HEK293 (cell line): ENCODE measurements around the gene ZIC5.

Experiments used
- CTCF ChIA-PET: fragments of 350-600 bp; formaldehyde crosslinking; extraction: SDS; loops from one replicate; lab custom pipeline; 2021; ENCODE audit warnings: antibody characterized with exemption; lab: Yijun Ruan, JAX
- POLR2A ChIA-PET: fragments of 300-600 bp; formaldehyde crosslinking; extraction: SDS; loops from one replicate; lab custom pipeline; 2020; ENCODE audit warnings: antibody characterized with exemption, inconsistent platforms; lab: Yijun Ruan, JAX
- H3K27ac ChIP-seq: fragments of 200-500 bp; sonication (Bioruptor generic); 2 replicates; pipeline ENCODE4 v1.5.1; 2014; ENCODE audit warnings: low read depth, low read length, control low read depth, inconsistent platforms; ENCODE audit errors: extremely low read depth
- H3K36me3 ChIP-seq, 2 experiments: fragments of 200-500 bp in 1 of 2; sonication (Bioruptor generic) in 1 of 2; 1 replicate in 1 of 2; 2 replicates in 1 of 2; pipeline ENCODE4 v1.5.1; 2014 to 2017; ENCODE audit warnings: inconsistent platforms in 2 of 2, low read length in 2 of 2; ENCODE audit not compliant: control insufficient read depth in 2 of 2, insufficient read depth in 1 of 2
- H3K4me1 ChIP-seq: fragments of 200-500 bp; sonication (Bioruptor generic); 2 replicates; pipeline ENCODE4 v1.5.1; 2014; ENCODE audit warnings: mild to moderate bottlenecking, low read length, inconsistent platforms; ENCODE audit not compliant: control insufficient read depth, insufficient read depth
- H3K4me3 ChIP-seq: 2 replicates; pipeline ENCODE4 v1.5.1; 2011; ENCODE audit warnings: low read depth, mild to moderate bottlenecking, control low read depth, low read length, moderate library complexity
- H3K9me3 ChIP-seq: fragments of 200-500 bp; sonication (Bioruptor generic); 2 replicates; pipeline ENCODE4 v1.5.1; 2014; ENCODE audit warnings: low read depth, low read length, inconsistent platforms; ENCODE audit not compliant: control insufficient read depth, insufficient read depth
- HIC1 ChIP-seq: fragments of 450-650 bp; formaldehyde crosslinking; IDR thresholded peaks from 2 replicates; pipeline ENCODE4 v1.5.1; 2016; ENCODE audit warnings: missing biosample characterization, missing genetic modification characterization
- KLF9 ChIP-seq: fragments of 450-650 bp; formaldehyde crosslinking; IDR thresholded peaks from 2 replicates; pipeline ENCODE4 v1.5.1; 2016; ENCODE audit warnings: missing biosample characterization, missing genetic modification characterization, low read depth
- SCRT1 ChIP-seq: fragments of 450-650 bp; formaldehyde crosslinking; IDR thresholded peaks from 2 replicates; pipeline ENCODE4 v1.5.1; 2016; ENCODE audit warnings: missing biosample characterization, missing genetic modification characterization, borderline replicate concordance
- YY1 ChIP-seq: fragments of 450-650 bp; formaldehyde crosslinking; IDR thresholded peaks from 2 replicates; pipeline ENCODE4 v1.5.1; 2018; ENCODE audit warnings: missing biosample characterization, missing genetic modification characterization
- ZBTB21 ChIP-seq: fragments of 450-650 bp; formaldehyde crosslinking; IDR thresholded peaks from 2 replicates; pipeline ENCODE4 v1.5.1; 2017; ENCODE audit warnings: missing biosample characterization, missing genetic modification characterization
- ZBTB7A ChIP-seq: fragments of 450-650 bp; formaldehyde crosslinking; IDR thresholded peaks from 2 replicates; pipeline ENCODE4 v1.5.1; 2016; ENCODE audit warnings: low read depth, missing biosample characterization, missing genetic modification characterization
- ZNF16 ChIP-seq: fragments of 450-650 bp; formaldehyde crosslinking; IDR thresholded peaks from 2 replicates; pipeline ENCODE4 v1.5.1; 2016; ENCODE audit warnings: low read depth, missing biosample characterization, missing genetic modification characterization
- ZNF174 ChIP-seq: fragments of 450-650 bp; formaldehyde crosslinking; IDR thresholded peaks from 2 replicates; pipeline ENCODE4 v1.5.0; 2017; ENCODE audit warnings: missing biosample characterization, mild to moderate bottlenecking, missing genetic modification characterization
- ZNF221 ChIP-seq: fragments of 450-650 bp; formaldehyde crosslinking; IDR thresholded peaks from 2 replicates; pipeline ENCODE4 v1.5.1; 2017; ENCODE audit warnings: missing biosample characterization, missing genetic modification characterization, borderline replicate concordance
- ZNF274 ChIP-seq, 2 experiments: fragments of 200-500 bp in 1 of 2; fragments of 450-650 bp in 1 of 2; sonication (Bioruptor generic) in 1 of 2; formaldehyde crosslinking in 1 of 2; IDR thresholded peaks; 2 replicates each; pipeline versions ENCODE4 v1.5.1 to v1.6.1; 2014 to 2016; ENCODE audit warnings: borderline replicate concordance in 1 of 2, inconsistent platforms in 1 of 2, low read length in 1 of 2, missing biosample characterization in 1 of 2, missing genetic modification characterization in 1 of 2
- ZNF292 ChIP-seq: fragments of 450-650 bp; formaldehyde crosslinking; IDR thresholded peaks from 2 replicates; pipeline ENCODE4 v1.5.1; 2016; ENCODE audit warnings: low read depth, missing biosample characterization, missing genetic modification characterization, borderline replicate concordance
- ZNF362 ChIP-seq: fragments of 450-650 bp; formaldehyde crosslinking; IDR thresholded peaks from 2 replicates; pipeline ENCODE4 v1.5.1; 2016; ENCODE audit warnings: missing biosample characterization, missing genetic modification characterization
- ZNF48 ChIP-seq: fragments of 450-650 bp; formaldehyde crosslinking; IDR thresholded peaks from 2 replicates; pipeline ENCODE4 v1.5.1; 2016; ENCODE audit warnings: missing biosample characterization, missing genetic modification characterization
- ZNF513 ChIP-seq: fragments of 450-650 bp; IDR thresholded peaks from 2 replicates; pipeline ENCODE4 v1.5.1; 2018; ENCODE audit warnings: missing biosample characterization, missing genetic modification characterization
- ZNF514 ChIP-seq: fragments of 450-650 bp; formaldehyde crosslinking; IDR thresholded peaks from 2 replicates; pipeline ENCODE4 v1.5.1; 2016; ENCODE audit warnings: missing biosample characterization, missing genetic modification characterization
- ZNF654 ChIP-seq: fragments of 450-650 bp; formaldehyde crosslinking; IDR thresholded peaks from 2 replicates; pipeline ENCODE4 v1.5.1; 2016; ENCODE audit warnings: low read depth, missing biosample characterization, missing genetic modification characterization
- ZNF660 ChIP-seq: fragments of 450-650 bp; IDR thresholded peaks from 2 replicates; pipeline ENCODE4 v1.5.1; 2018; ENCODE audit warnings: missing biosample characterization, mild to moderate bottlenecking, missing genetic modification characterization
- ZNF701 ChIP-seq: fragments of 450-650 bp; formaldehyde crosslinking; IDR thresholded peaks from 2 replicates; pipeline ENCODE4 v1.5.1; 2016; ENCODE audit warnings: missing biosample characterization, missing genetic modification characterization
- ZNF830 ChIP-seq: fragments of 450-650 bp; IDR thresholded peaks from 2 replicates; pipeline ENCODE4 v1.5.0; 2018; ENCODE audit warnings: missing biosample characterization, missing genetic modification characterization, low read depth, mild to moderate bottlenecking, moderate library complexity
- ZSCAN30 ChIP-seq: fragments of 450-650 bp; IDR thresholded peaks from 2 replicates; pipeline ENCODE4 v1.5.1; 2018; ENCODE audit warnings: missing biosample characterization, mild to moderate bottlenecking, missing genetic modification characterization, moderate library complexity
- TF ChIP-seq, protein P1 (sequence below): fragments of 450-650 bp; formaldehyde crosslinking; IDR thresholded peaks from 2 replicates; pipeline ENCODE4 v1.5.1; 2016; ENCODE audit warnings: missing biosample characterization, missing genetic modification characterization
- TF ChIP-seq, protein P2 (sequence below): fragments of 450-650 bp; formaldehyde crosslinking; conservative IDR thresholded peaks from 2 replicates; pipeline ENCODE4 v1.5.1; 2016; ENCODE audit warnings: low read depth, missing biosample characterization, missing genetic modification characterization

ZIC5 gene

DNA sequence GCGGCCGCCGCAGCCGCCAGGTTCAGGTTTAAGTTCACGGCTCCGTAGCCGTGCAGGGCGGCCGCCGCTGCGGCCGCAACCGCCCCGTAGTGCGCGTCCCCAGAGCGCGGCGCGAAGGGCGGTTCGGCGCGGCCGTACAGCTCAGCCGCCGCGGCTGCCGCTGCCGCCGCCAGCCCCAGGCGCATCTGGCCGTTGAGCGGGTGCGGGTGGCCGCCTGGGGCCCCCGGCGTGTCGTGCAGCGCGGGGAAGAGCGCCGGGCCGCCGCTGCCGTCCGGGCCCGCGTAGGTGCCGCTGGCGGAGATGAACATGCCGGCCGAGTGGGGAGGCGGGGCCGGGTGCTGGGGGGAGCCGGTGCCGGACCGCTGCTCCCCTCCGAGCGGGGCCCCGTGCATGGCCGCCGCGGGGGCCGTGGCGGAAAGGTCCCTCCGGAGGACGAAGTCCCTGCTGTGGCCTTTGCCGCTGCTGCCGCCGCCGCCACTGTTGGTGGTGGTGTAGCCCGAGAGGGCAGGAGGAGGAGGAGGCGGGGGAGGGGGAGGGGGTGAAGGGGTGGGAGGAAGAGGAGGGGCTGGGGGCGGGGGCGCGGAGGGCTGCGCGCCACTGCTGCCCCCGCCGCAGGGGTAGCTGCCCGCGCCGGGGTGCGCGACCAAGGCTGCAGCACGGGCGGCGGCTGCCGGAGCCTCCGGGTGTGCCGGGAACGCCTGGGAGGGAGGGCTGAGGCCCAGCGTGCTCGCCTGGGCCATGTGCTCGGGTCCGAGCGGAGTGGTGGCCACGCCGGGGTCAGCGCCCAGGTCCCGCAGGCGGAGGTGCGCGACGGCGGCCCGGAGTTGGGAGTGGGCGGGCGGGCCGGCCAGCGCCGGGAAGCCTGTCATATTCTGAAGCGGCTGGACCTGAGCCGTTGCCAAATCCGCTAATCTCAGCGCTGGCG, 654 bp downstream of the ZIC5 start:
- ChIA-PET CTCF (interaction anchor here (0.6 to 1.2 kb wide), 3 partner anchors 55 to 70 kb away, joined by 3 to 4 read pairs (median 3); no protein-coding TSS in a partner anchor), POLR2A (interaction anchor here (0.6 to 2.7 kb wide), 8 partner anchors 11 to 703 kb away, joined by 3 to 101 read pairs (median 4); partner anchors contain the start of genes PCCA, TMTC4 and ZIC2)
- Histone ChIP-seq H3K36me3 (peaks cover 0 to 7% of the 10 kb centered on the region in 2 experiments; a peak in 1 of 3 replicates), H3K9me3 (no peaks in the 10 kb centered on the region), H3K4me3 (peak overlapping the region; percentile 73), H3K4me1 (peaks cover 9% of the 10 kb centered on the region), H3K27ac (peak overlapping the region; percentile 100)
- TF ChIP-seq ZNF16 (tag by site-specific recombination) (no peak), ZNF513 (0 out of 2 replicates have a peak, but pooled peaks have one; percentile 17), ZNF701 (no peak), ZNF654 (tag by site-specific recombination) (no peak), ZNF274 (IDR thresholded peaks at IDR 0.05; ENCODE audit: low read length) (no peak), ZNF274 (tag by site-specific recombination; IDR thresholded peaks at IDR 0.05; ENCODE audit: borderline replicate concordance) (no peak), HIC1 (tag by site-specific recombination) (no peak), SCRT1 (tag by site-specific recombination) (no peak), YY1 (tag by site-specific recombination) (peak; percentile 59; the same call in 1 of the 2 replicates), ZNF174 (no peak), ZBTB7A (tag by site-specific recombination) (no peak), ZNF221 (tag by site-specific recombination) (no peak), ZNF830 (tag by site-specific recombination) (no peak), ZNF48 (tag by site-specific recombination) (no peak), ZNF514 (tag by site-specific recombination) (no peak), KLF9 (peak; percentile 49; the same call in 1 of the 2 replicates), ZBTB21 (tag by site-specific recombination) (no peak), ZNF292 (tag by site-specific recombination) (no peak), ZNF362 (tag by site-specific recombination) (no peak), ZNF660 (tag by site-specific recombination) (0 out of 2 replicates have a peak, but pooled peaks have one; percentile 10), ZSCAN30 (tag by site-specific recombination) (peak; percentile 25)
- TF ChIP-seq, protein P1, sequence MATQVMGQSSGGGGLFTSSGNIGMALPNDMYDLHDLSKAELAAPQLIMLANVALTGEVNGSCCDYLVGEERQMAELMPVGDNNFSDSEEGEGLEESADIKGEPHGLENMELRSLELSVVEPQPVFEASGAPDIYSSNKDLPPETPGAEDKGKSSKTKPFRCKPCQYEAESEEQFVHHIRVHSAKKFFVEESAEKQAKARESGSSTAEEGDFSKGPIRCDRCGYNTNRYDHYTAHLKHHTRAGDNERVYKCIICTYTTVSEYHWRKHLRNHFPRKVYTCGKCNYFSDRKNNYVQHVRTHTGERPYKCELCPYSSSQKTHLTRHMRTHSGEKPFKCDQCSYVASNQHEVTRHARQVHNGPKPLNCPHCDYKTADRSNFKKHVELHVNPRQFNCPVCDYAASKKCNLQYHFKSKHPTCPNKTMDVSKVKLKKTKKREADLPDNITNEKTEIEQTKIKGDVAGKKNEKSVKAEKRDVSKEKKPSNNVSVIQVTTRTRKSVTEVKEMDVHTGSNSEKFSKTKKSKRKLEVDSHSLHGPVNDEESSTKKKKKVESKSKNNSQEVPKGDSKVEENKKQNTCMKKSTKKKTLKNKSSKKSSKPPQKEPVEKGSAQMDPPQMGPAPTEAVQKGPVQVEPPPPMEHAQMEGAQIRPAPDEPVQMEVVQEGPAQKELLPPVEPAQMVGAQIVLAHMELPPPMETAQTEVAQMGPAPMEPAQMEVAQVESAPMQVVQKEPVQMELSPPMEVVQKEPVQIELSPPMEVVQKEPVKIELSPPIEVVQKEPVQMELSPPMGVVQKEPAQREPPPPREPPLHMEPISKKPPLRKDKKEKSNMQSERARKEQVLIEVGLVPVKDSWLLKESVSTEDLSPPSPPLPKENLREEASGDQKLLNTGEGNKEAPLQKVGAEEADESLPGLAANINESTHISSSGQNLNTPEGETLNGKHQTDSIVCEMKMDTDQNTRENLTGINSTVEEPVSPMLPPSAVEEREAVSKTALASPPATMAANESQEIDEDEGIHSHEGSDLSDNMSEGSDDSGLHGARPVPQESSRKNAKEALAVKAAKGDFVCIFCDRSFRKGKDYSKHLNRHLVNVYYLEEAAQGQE (tag by site-specific recombination), result no peak
- TF ChIP-seq, protein P2, sequence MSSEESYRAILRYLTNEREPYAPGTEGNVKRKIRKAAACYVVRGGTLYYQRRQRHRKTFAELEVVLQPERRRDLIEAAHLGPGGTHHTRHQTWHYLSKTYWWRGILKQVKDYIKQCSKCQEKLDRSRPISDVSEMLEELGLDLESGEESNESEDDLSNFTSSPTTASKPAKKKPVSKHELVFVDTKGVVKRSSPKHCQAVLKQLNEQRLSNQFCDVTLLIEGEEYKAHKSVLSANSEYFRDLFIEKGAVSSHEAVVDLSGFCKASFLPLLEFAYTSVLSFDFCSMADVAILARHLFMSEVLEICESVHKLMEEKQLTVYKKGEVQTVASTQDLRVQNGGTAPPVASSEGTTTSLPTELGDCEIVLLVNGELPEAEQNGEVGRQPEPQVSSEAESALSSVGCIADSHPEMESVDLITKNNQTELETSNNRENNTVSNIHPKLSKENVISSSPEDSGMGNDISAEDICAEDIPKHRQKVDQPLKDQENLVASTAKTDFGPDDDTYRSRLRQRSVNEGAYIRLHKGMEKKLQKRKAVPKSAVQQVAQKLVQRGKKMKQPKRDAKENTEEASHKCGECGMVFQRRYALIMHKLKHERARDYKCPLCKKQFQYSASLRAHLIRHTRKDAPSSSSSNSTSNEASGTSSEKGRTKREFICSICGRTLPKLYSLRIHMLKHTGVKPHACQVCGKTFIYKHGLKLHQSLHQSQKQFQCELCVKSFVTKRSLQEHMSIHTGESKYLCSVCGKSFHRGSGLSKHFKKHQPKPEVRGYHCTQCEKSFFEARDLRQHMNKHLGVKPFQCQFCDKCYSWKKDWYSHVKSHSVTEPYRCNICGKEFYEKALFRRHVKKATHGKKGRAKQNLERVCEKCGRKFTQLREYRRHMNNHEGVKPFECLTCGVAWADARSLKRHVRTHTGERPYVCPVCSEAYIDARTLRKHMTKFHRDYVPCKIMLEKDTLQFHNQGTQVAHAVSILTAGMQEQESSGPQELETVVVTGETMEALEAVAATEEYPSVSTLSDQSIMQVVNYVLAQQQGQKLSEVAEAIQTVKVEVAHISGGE (tag by site-specific recombination), result no peak
